Endothelial cell of umbilical vein (primary cell): ENCODE measurements around the gene APBB1. TPM values are rescaled to one million over a fixed set of nuclear protein-coding genes. Genes with fewer than 3 reads are reported as not detected.

Source experiments
- BruUV-seq: library from RNA; stranded (reverse); fragments of 400-500 nt; replicated peaks from 2 replicates; lab custom pipeline; 2021; lab: Mats Ljungman, UMichigan
- CTCF ChIA-PET: fragments of 300-600, 350-600 bp; sonication (Branson Sonifier 250); formaldehyde crosslinking; loops from one replicate; lab custom pipeline; 2021; ENCODE audit warnings: antibody characterized with exemption, inconsistent platforms; lab: Charles Lee
- POLR2A ChIA-PET: fragments of 300-600, 350-600 bp; sonication (Branson Sonifier 250); formaldehyde crosslinking; loops from one replicate; lab custom pipeline; 2021; ENCODE audit warnings: antibody characterized with exemption, inconsistent platforms; lab: Charles Lee
- DNase-seq: peaks from one replicate; pipeline ENCODE4 v3.0.0-alpha.2; 2011; ENCODE audit warnings: low read depth, low spot score
- FAIRE-seq: peaks from 2 replicates; lab custom pipeline; 2011; peaks lifted over from hg19 to GRCh38; lab: Jason Lieb, UNC
- H2AFZ ChIP-seq: 2 replicates; pipeline ENCODE4 v1.6.0; 2012; ENCODE audit warnings: low read depth, low read length, control low read depth, inconsistent platforms
- H3K27ac ChIP-seq: 2 replicates; pipeline ENCODE4 v1.5.1; 2011; ENCODE audit warnings: low read depth, mild to moderate bottlenecking, control low read depth, low read length, moderate library complexity; ENCODE audit not compliant: insufficient read depth
- H3K27me3 ChIP-seq, 2 experiments: 2 replicates each; pipeline versions ENCODE4 v1.6.0 to v1.6.1; 2011; ENCODE audit warnings: low read length in 2 of 2, mixed read lengths in 1 of 2; ENCODE audit not compliant: control insufficient read depth in 2 of 2, insufficient read depth in 2 of 2
- H3K36me3 ChIP-seq, 2 experiments: 2 replicates in 1 of 2; 3 replicates in 1 of 2; pipeline ENCODE4 v1.5.1; 2011; ENCODE audit warnings: low read length in 2 of 2, mild to moderate bottlenecking in 1 of 2, moderate library complexity in 1 of 2; ENCODE audit not compliant: control insufficient read depth in 2 of 2, insufficient read depth in 2 of 2; ENCODE audit errors: extremely low read depth in 1 of 2
- H3K4me1 ChIP-seq: 3 replicates; pipeline ENCODE4 v1.5.1; 2011; ENCODE audit warnings: mild to moderate bottlenecking, low read length; ENCODE audit not compliant: control insufficient read depth, insufficient read depth; ENCODE audit errors: extremely low read depth
- H3K4me2 ChIP-seq: 2 replicates; pipeline ENCODE4 v1.6.1; 2011; ENCODE audit warnings: low read length, control low read depth, mixed read lengths; ENCODE audit not compliant: insufficient read depth
- H3K4me3 ChIP-seq, 3 experiments: fragments of 200-600 bp in 1 of 3; sonication (generic), shearing (Covaris generic) in 1 of 3; replicated peaks in 1 of 3; 2 replicates each; pipeline ENCODE4 v1.5.1; 2011 to 2016; ENCODE audit warnings: control low read depth in 3 of 3, low read length in 3 of 3, mild to moderate bottlenecking in 2 of 3, inconsistent platforms in 1 of 3, low read depth in 1 of 3, moderate library complexity in 1 of 3; ENCODE audit not compliant: insufficient read depth in 1 of 3
- H3K79me2 ChIP-seq: 2 replicates; pipeline ENCODE4 v1.6.0; 2012; ENCODE audit warnings: low read length, inconsistent platforms; ENCODE audit not compliant: control insufficient read depth, insufficient read depth
- H3K9ac ChIP-seq: replicated peaks from 2 replicates; pipeline ENCODE3; 2011; ENCODE audit warnings: low read length, control low read depth; ENCODE audit not compliant: insufficient read depth; ENCODE audit errors: extremely low read depth
- H3K9me1 ChIP-seq: replicated peaks from 3 replicates; pipeline ENCODE4 v1.6.0; 2011; ENCODE audit warnings: mild to moderate bottlenecking, low read length; ENCODE audit not compliant: control insufficient read depth, insufficient read depth; ENCODE audit errors: extremely low read depth
- H3K9me3 ChIP-seq: replicated peaks from 2 replicates; pipeline ENCODE4 v1.5.1; 2012; ENCODE audit warnings: low read length, inconsistent platforms; ENCODE audit not compliant: control insufficient read depth, insufficient read depth
- H4K20me1 ChIP-seq: replicated peaks from 2 replicates; pipeline ENCODE3; 2011; ENCODE audit warnings: mild to moderate bottlenecking, low read length; ENCODE audit not compliant: control insufficient read depth, insufficient read depth; ENCODE audit errors: extremely low read depth
- CTCF ChIP-seq, 2 donors: IDR thresholded peaks; 1 replicate in 1 of 2; 2 replicates in 1 of 2; pipeline ENCODE4 v1.5.1; 2011; ENCODE audit warnings: low read length in 2 of 2, mild to moderate bottlenecking in 2 of 2, moderate library complexity in 2 of 2, control low read depth in 1 of 2, inconsistent platforms in 1 of 2, low read depth in 1 of 2; ENCODE audit not compliant: insufficient read depth in 1 of 2; ENCODE audit errors: extremely low read depth in 1 of 2
- FOS ChIP-seq: IDR thresholded peaks from 2 replicates; pipeline ENCODE4 v1.6.1; 2011; ENCODE audit warnings: mild to moderate bottlenecking, low read length, moderate library complexity, borderline replicate concordance; ENCODE audit not compliant: insufficient read depth
- GATA2 ChIP-seq: IDR thresholded peaks from 2 replicates; pipeline ENCODE4 v1.7.0; 2011; ENCODE audit warnings: low read depth, mild to moderate bottlenecking, moderate library complexity, mixed read lengths, low read length; ENCODE audit not compliant: insufficient read length, insufficient read depth
- JUN ChIP-seq: IDR thresholded peaks from 2 replicates; pipeline ENCODE4 v1.6.1; 2011; ENCODE audit warnings: borderline replicate concordance, low read depth; ENCODE audit not compliant: insufficient read length, insufficient read depth
- MAX ChIP-seq: IDR thresholded peaks from 2 replicates; pipeline ENCODE4 v1.6.1; 2011; ENCODE audit not compliant: insufficient read depth, insufficient read length
- MYC ChIP-seq: IDR thresholded peaks from one replicate; pipeline ENCODE4 v1.6.1; 2011; ENCODE audit warnings: mild to moderate bottlenecking, low read depth, low read length
- POLR2A ChIP-seq: IDR thresholded peaks from 2 replicates; pipeline ENCODE4 v1.6.1; 2012; ENCODE audit warnings: low read depth, mild to moderate bottlenecking, control low read depth, low read length
- POLR2AphosphoS5 ChIP-seq: IDR thresholded peaks from 2 replicates; pipeline ENCODE4 v1.6.1; 2012; ENCODE audit warnings: low read depth, mild to moderate bottlenecking, control low read depth, low read length, moderate library complexity; ENCODE audit not compliant: insufficient read depth
- dilution Hi-C: fragments of 300-500 bp; cut with MboI; formaldehyde crosslinking; loops from one replicate; pipeline ENCODE4 v1.15.0; 2019; ENCODE audit warnings: low sequenced_read_pairs; ENCODE audit not compliant: extremely low pct_ligation_motif_present
- intact Hi-C: fragments of 100-400 bp; cut with micrococcal nuclease; formaldehyde crosslinking; loops from one replicate; pipeline ENCODE4 v1.10.0; 2022
- polyA plus RNA-seq, 4 experiments: library from polyadenylated mRNA; depleted of rRNA in 3 of 4; stranded (reverse) in 3 of 4; unstranded in 1 of 4; fragments of >200 nt; gene quantifications; 2 replicates each; pipeline versions ENCODE4 v1.2.1 to v1.2.3, GENCODE V29; 2011 to 2012; ENCODE audit warnings: missing spikeins in 1 of 4
- total RNA-seq: library from RNA; stranded (reverse); gene quantifications from 2 replicates; pipeline ENCODE4 v1.2.3, GENCODE V29; 2021

The APBB1 gene
- total and polyA plus RNA-seq, 2 donors (not counting 3 experiments of a cell fraction or from before 2014, with no cell fraction given): 48.0 to 63.5 TPM

GRCh38 chr11:6395470-6396060, 23.3 kb downstream of the APBB1 start:
- TSS peak; percentile 17 for BruUV-seq
- POLR2A ChIA-PET: no interaction called here
- dilution Hi-C loops: no loop called here

More at GRCh38 chr11:6395470-6396060, 23.3 kb downstream of the APBB1 start:
- Histone ChIP-seq H3K27me3 (no peaks in the 10 kb centered on the region), H4K20me1 (no peaks in the 10 kb centered on the region), H3K4me2 (no peak overlapping the region), H3K9me1 (no peaks in the 10 kb centered on the region), H3K9me3 (no peaks in the 10 kb centered on the region), H3K9ac (no peak overlapping the region), H3K27ac (no peak overlapping the region), H3K4me3 (no peak overlapping the region), H3K79me2 (peaks cover 4% of the 10 kb centered on the region), H3K36me3 (peaks cover 0 to 11% of the 10 kb centered on the region in 2 experiments), H2AFZ (no peak overlapping the region), H3K4me1 (peaks cover 7% of the 10 kb centered on the region)
- no peak for TF ChIP-seq CTCF (IDR thresholded peaks at IDR 0.05; ENCODE audit: extremely low read depth in 1 of 2, insufficient read depth in 1 of 2, low read depth in 1 of 2, low read length in 2 of 2)
- TF ChIP-seq FOS: no peak
- TF ChIP-seq POLR2A: no peak
- TF ChIP-seq GATA2: no peak
- TF ChIP-seq JUN: no peak
- no peak for TF ChIP-seq POLR2AphosphoS5
- TF ChIP-seq MAX: no peak
- TF ChIP-seq MYC: no peak
- CTCF ChIA-PET: interaction anchor here (2.4 to 2.6 kb wide), 2 partner anchors 17 to 48 kb away, joined by 7 to 11 read pairs; no protein-coding TSS in a partner anchor
- FAIRE-seq (no peak), DNase-seq (no peak)
- intact Hi-C loops: no loop called here
